GM23338 (cell line): ENCODE data around the gene TMEM250.

Experiments used
- CTCF ChIP-seq, 2 experiments: fragments of 200-600 bp in 1 of 2; sonication (generic) in 1 of 2; conservative IDR thresholded peaks; 2 replicates each; pipeline versions ENCODE4 v1.5.1 to v1.6.1; 2016 to 2017; ENCODE audit warnings: antibody characterized with exemption in 2 of 2, low read depth in 2 of 2, mild to moderate bottlenecking in 2 of 2, moderate library complexity in 1 of 2
- ETS1 ChIP-seq: IDR thresholded peaks from 2 replicates; pipeline ENCODE4 v1.6.1; 2016; ENCODE audit warnings: antibody characterized with exemption
- EZH2 ChIP-seq: fragments of 200-600 bp; sonication (generic); IDR thresholded peaks from one replicate; pipeline ENCODE4 v1.8.0; 2017; ENCODE audit warnings: antibody characterized with exemption, mild to moderate bottlenecking, low read depth; ENCODE audit not compliant: unreplicated experiment
- EZH2phosphoT487 ChIP-seq: fragments of 200-600 bp; sonication (generic); IDR thresholded peaks from one replicate; pipeline ENCODE4 v1.8.1; 2018; ENCODE audit warnings: antibody characterized with exemption; ENCODE audit not compliant: unreplicated experiment
- POLR2AphosphoS5 ChIP-seq: IDR thresholded peaks from 2 replicates; pipeline ENCODE4 v1.6.1; 2016; ENCODE audit warnings: antibody characterized with exemption, low read depth
- STAT1 ChIP-seq: IDR thresholded peaks from one replicate; pipeline ENCODE4 v1.6.1; 2016; ENCODE audit warnings: antibody characterized with exemption; ENCODE audit not compliant: unreplicated experiment
- ZNF331 ChIP-seq: fragments of 250-450 bp; sonication (Bioruptor Pico); IDR thresholded peaks from 2 replicates; pipeline ENCODE4 v1.5.0; 2020; ENCODE audit warnings: low read depth, mild to moderate bottlenecking, moderate library complexity

DNA sequence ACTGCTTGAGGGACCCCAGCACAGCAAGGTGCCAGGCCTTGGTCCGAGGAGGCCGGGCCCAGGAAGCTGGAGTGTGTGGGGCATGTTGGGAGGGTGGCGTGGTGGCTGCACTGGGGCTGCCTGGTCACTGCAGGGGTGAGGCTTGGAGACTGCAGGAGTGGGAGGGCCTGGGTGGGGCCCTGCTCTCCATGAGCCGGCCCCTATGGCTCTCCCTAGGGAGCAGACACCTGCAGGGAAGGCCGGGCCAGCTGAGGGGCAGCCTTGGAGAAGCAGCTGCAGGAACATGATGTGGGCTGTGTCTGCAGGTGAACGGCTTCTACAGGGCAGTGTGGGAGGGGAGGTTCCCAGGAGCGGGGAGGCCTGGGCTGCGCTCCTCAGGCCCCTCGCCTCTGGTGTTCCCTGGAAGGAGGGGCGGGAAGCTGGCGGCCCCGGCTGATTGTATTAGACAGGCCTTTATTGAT lies 41.7 kb upstream of the TMEM250 start:
- no peak for TF ChIP-seq CTCF (conservative IDR thresholded peaks at IDR 0.05; ENCODE audit: low read depth in 2 of 2)
- TF ChIP-seq EZH2phosphoT487: no peak
- no peak for TF ChIP-seq POLR2AphosphoS5
- no peak for TF ChIP-seq ZNF331 (CRISPR knock-in tag)
- TF ChIP-seq EZH2: no peak
- TF ChIP-seq ETS1: no peak
- no peak for TF ChIP-seq STAT1
